H1 (cell line): ENCODE results near the gene CRABP1. TPM values are rescaled to one million over a fixed set of nuclear protein-coding genes. Genes with fewer than 3 reads are reported as not detected.

Source experiments
- CTCF ChIA-PET: fragments of 300-600 bp; sonication (Branson Sonifier 250); formaldehyde crosslinking; loops from one replicate; lab custom pipeline; 2021; ENCODE audit not compliant: partially characterized antibody; lab: Charles Lee
- POLR2A ChIA-PET: fragments of 300-600 bp; sonication (Branson Sonifier 250); formaldehyde crosslinking; loops from one replicate; lab custom pipeline; 2021; ENCODE audit warnings: inconsistent platforms; ENCODE audit not compliant: partially characterized antibody; lab: Charles Lee
- DNase-seq, 2 experiments: peaks; one replicate each; pipeline versions ENCODE4 v3.0.0 to v3.0.0-alpha.2; 2010 to 2022; ENCODE audit warnings: low spot score in 2 of 2, low read depth in 1 of 2, mixed read lengths in 1 of 2
- FAIRE-seq: peaks from 2 replicates; lab custom pipeline; 2011; peaks lifted over from hg19 to GRCh38; lab: Jason Lieb, UNC
- H2AFZ ChIP-seq: 2 replicates; pipeline ENCODE4 v1.8.1; 2012; ENCODE audit warnings: low read length, inconsistent platforms
- H2AK5ac ChIP-seq: 2 replicates; pipeline ENCODE4 v1.6.1; 2013; ENCODE audit warnings: low read depth, low read length
- H2BK120ac ChIP-seq: replicated peaks from 2 replicates; pipeline ENCODE3; 2013; ENCODE audit warnings: low read depth, low read length, inconsistent platforms
- H2BK12ac ChIP-seq: 2 replicates; pipeline ENCODE4 v1.6.1; 2013; ENCODE audit warnings: low read depth, low read length
- H2BK15ac ChIP-seq: 2 replicates; pipeline ENCODE4 v1.6.1; 2013; ENCODE audit warnings: low read length
- H2BK20ac ChIP-seq: 2 replicates; pipeline ENCODE4 v1.6.1; 2013; ENCODE audit warnings: low read length
- H2BK5ac ChIP-seq: 2 replicates; pipeline ENCODE4 v1.6.1; 2013; ENCODE audit warnings: low read depth, low read length
- H3K14ac ChIP-seq: 2 replicates; pipeline ENCODE4 v1.6.1; 2013; ENCODE audit warnings: inconsistent platforms; ENCODE audit not compliant: insufficient read length
- H3K18ac ChIP-seq: 2 replicates; pipeline ENCODE4 v1.6.1; 2013; ENCODE audit warnings: low read length; ENCODE audit errors: extremely low read depth
- H3K23ac ChIP-seq: 2 replicates; pipeline ENCODE4 v1.6.1; 2013; ENCODE audit warnings: inconsistent platforms; ENCODE audit not compliant: insufficient read length
- H3K23me2 ChIP-seq: 2 replicates; pipeline ENCODE4 v1.6.1; 2013; ENCODE audit warnings: low read depth, low read length
- H3K27ac ChIP-seq: 2 replicates; pipeline ENCODE4 v1.6.1; 2011; ENCODE audit warnings: low read depth, low read length, inconsistent platforms
- H3K27me3 ChIP-seq, 4 experiments: replicated peaks in 1 of 4; 1 replicate in 1 of 4; 2 replicates in 3 of 4; pipeline versions ENCODE4 v1.6.1 to v1.8.1; 2011 to 2013; ENCODE audit warnings: low read length in 3 of 4, mild to moderate bottlenecking in 3 of 4, inconsistent platforms in 2 of 4, mixed read lengths in 2 of 4, moderate library complexity in 1 of 4; ENCODE audit not compliant: control insufficient read depth in 3 of 4, insufficient read depth in 3 of 4; ENCODE audit errors: extremely low read depth in 1 of 4
- H3K36me3 ChIP-seq, 4 experiments: 2 replicates each; pipeline versions ENCODE4 v1.6.1 to v1.8.1; 2011 to 2013; ENCODE audit warnings: mild to moderate bottlenecking in 4 of 4, low read length in 3 of 4, moderate library complexity in 2 of 4, control low read depth in 1 of 4, inconsistent platforms in 1 of 4; ENCODE audit not compliant: insufficient read depth in 4 of 4, control insufficient read depth in 2 of 4
- H3K4ac ChIP-seq: replicated peaks from 2 replicates; pipeline ENCODE3; 2013; ENCODE audit warnings: low read length, low read depth, mixed read lengths, inconsistent platforms; ENCODE audit not compliant: insufficient read length
- H3K4me1 ChIP-seq, 4 experiments: replicated peaks in 1 of 4; 1 replicate in 1 of 4; 2 replicates in 3 of 4; pipeline versions ENCODE4 v1.6.1 to v1.8.1; 2011 to 2013; ENCODE audit warnings: low read length in 3 of 4, inconsistent platforms in 2 of 4, mixed read lengths in 1 of 4; ENCODE audit not compliant: insufficient read depth in 4 of 4, control insufficient read depth in 3 of 4
- H3K4me2 ChIP-seq, 2 experiments: 2 replicates each; pipeline versions ENCODE4 v1.6.1 to v1.8.1; 2011 to 2013; ENCODE audit warnings: low read depth in 2 of 2, low read length in 2 of 2, control low read depth in 1 of 2, inconsistent platforms in 1 of 2, mild to moderate bottlenecking in 1 of 2; ENCODE audit not compliant: insufficient read depth in 1 of 2
- H3K4me3 ChIP-seq, 4 experiments: fragments of 200-600, 300-600 bp in 1 of 4; sonication (generic), shearing (Covaris generic), sonication (Bioruptor Twin) in 1 of 4; 2 replicates each; pipeline versions ENCODE4 v1.5.1 to v1.8.1; 2011 to 2016; ENCODE audit warnings: low read length in 4 of 4, low read depth in 3 of 4, control low read depth in 2 of 4, inconsistent platforms in 2 of 4, mild to moderate bottlenecking in 2 of 4, mixed read lengths in 1 of 4, moderate library complexity in 1 of 4; ENCODE audit not compliant: insufficient read depth in 2 of 4; ENCODE audit errors: extremely low read depth in 1 of 4
- H3K56ac ChIP-seq: replicated peaks from 2 replicates; pipeline ENCODE3; 2013; ENCODE audit warnings: low read depth, mild to moderate bottlenecking, mixed read lengths, low read length, inconsistent platforms; ENCODE audit not compliant: insufficient read length
- H3K79me1 ChIP-seq: 2 replicates; pipeline ENCODE4 v1.6.1; 2013; ENCODE audit warnings: low read depth, low read length, control low read depth
- H3K79me2 ChIP-seq, 2 experiments: 2 replicates each; pipeline versions ENCODE4 v1.6.1 to v1.8.1; 2012 to 2013; ENCODE audit warnings: low read length in 2 of 2, mild to moderate bottlenecking in 2 of 2, inconsistent platforms in 1 of 2; ENCODE audit not compliant: insufficient read depth in 2 of 2, control insufficient read depth in 1 of 2
- H3K9ac ChIP-seq, 4 experiments: replicated peaks in 1 of 4; 1 replicate in 1 of 4; 2 replicates in 3 of 4; pipeline versions ENCODE4 v1.6.1 to v1.8.1; 2011 to 2013; ENCODE audit warnings: low read depth in 3 of 4, low read length in 3 of 4, control low read depth in 2 of 4, mild to moderate bottlenecking in 2 of 4, moderate library complexity in 2 of 4, inconsistent platforms in 1 of 4; ENCODE audit errors: extremely low read depth in 1 of 4
- H3K9me3 ChIP-seq, 2 experiments: 2 replicates each; pipeline versions ENCODE4 v1.6.1 to v1.8.1; 2012 to 2013; ENCODE audit warnings: mild to moderate bottlenecking in 2 of 2, moderate library complexity in 2 of 2, control low read depth in 1 of 2, inconsistent platforms in 1 of 2, low read depth in 1 of 2, low read length in 1 of 2, mixed read lengths in 1 of 2; ENCODE audit not compliant: insufficient read depth in 2 of 2
- H4K20me1 ChIP-seq, 2 experiments: replicated peaks in 1 of 2; 2 replicates each; pipeline versions ENCODE3 to v1.8.1; 2011 to 2013; ENCODE audit warnings: inconsistent platforms in 2 of 2, low read length in 2 of 2, mild to moderate bottlenecking in 1 of 2; ENCODE audit not compliant: insufficient read depth in 2 of 2, control insufficient read depth in 1 of 2
- H4K5ac ChIP-seq: 2 replicates; pipeline ENCODE4 v1.6.1; 2013; ENCODE audit warnings: low read length, low read depth, mixed read lengths, inconsistent platforms; ENCODE audit not compliant: insufficient read length
- H4K8ac ChIP-seq: 2 replicates; pipeline ENCODE4 v1.8.0; 2013; ENCODE audit warnings: mild to moderate bottlenecking, moderate library complexity, low read length, inconsistent platforms; ENCODE audit not compliant: insufficient read depth; ENCODE audit errors: extremely low read depth
- H4K91ac ChIP-seq: replicated peaks from 2 replicates; pipeline ENCODE3; 2013; ENCODE audit warnings: low read length, mixed read lengths, inconsistent platforms; ENCODE audit not compliant: insufficient read length
- KDM1A ChIP-seq: fragments of 200-600, 300-600 bp; sonication (generic); IDR thresholded peaks from 2 replicates; pipeline ENCODE4 v1.7.1; 2016; ENCODE audit warnings: mild to moderate bottlenecking, low read length, borderline replicate concordance
- WGBS, 2 experiments: shearing (Covaris generic) in 1 of 2; methylation state at CpG; one replicate each; pipeline versions ENCODE4 v1.1.6 to v1.1.7; 2013 to 2015; ENCODE audit warnings: low lambda C conversion rate in 2 of 2, mixed read lengths in 2 of 2, inconsistent platforms in 1 of 2, low coverage in 1 of 2, missing lambda C conversion rate in 1 of 2; ENCODE audit not compliant: insufficient replicate concordance in 2 of 2, insufficient coverage in 1 of 2, insufficient read length in 1 of 2; ENCODE audit errors: extremely low coverage in 1 of 2, missing lambda C conversion rate in 1 of 2; 5-methylcytosine and 5-hydroxymethylcytosine counted together
- polyA plus RNA-seq, 7 experiments: library from polyadenylated mRNA; depleted of rRNA in 3 of 7; stranded (reverse) in 5 of 7; unstranded in 2 of 7; fragments of >200 nt in 5 of 7; fragments of 200-250 nt in 2 of 7; gene quantifications; 1 replicate in 5 of 7; 2 replicates in 1 of 7; 4 replicates in 1 of 7; pipeline versions ENCODE4 v1.2.1 to v1.2.3, GENCODE V29; 2011 to 2013; ENCODE audit warnings: missing spikeins in 2 of 7, mixed read lengths in 2 of 7
- total RNA-seq: library from RNA; stranded (reverse); fragmentation: NEBNext Ultra II Directional; extraction: Animal tissue kit (Norgen Biotek cat#: 25700); gene quantifications from 2 replicates; pipeline ENCODE4 v1.2.1, GENCODE V29; 2021

CRABP1 gene
- total and polyA plus RNA-seq, 2 of the 8 experiments (the other 6 are each of a cell fraction or from before 2014, with no cell fraction given), result 385 to 655 TPM

DNA sequence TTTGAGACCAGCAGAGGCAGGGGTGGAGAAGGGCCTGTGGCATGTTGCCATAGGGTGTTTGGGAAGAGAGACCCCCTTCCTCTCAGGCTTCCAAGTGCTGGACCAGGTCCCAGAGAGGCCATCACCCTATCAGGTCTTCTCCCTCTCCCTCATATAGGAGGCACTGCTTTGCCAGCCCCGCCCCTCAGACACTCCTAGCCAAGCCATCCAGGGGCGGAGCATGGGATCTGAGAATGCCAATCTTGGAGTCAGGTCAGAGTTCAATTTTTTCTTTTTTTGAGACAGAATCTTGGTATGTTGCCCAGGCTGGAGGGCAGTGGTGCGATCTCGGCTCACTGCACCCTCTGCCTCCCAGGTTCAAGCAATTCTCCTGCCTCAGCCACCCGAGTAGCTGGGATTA, 32.7 kb downstream of the CRABP1 start:
- Histone ChIP-seq H3K79me2 (no peaks in the 10 kb centered on the region), H3K4ac (no peak overlapping the region), H3K14ac (no peak overlapping the region), H3K79me1 (no peaks in the 10 kb centered on the region), H4K5ac (no peak overlapping the region), H3K27ac (no peak overlapping the region), H3K9ac (no peak overlapping the region), H4K8ac (no peak overlapping the region), H3K9me3 (no peaks in the 10 kb centered on the region), H3K56ac (no peak overlapping the region), H3K36me3 (no peaks in the 10 kb centered on the region), H3K4me3 (no peak overlapping the region), H2BK15ac (no peak overlapping the region), H3K18ac (no peak overlapping the region), H4K91ac (no peak overlapping the region), H3K4me2 (no peak overlapping the region), H2BK5ac (no peak overlapping the region), H2AFZ (no peak overlapping the region), H3K23me2 (no peaks in the 10 kb centered on the region), H3K4me1 (peaks cover 0 to 8% (median 5%) of the 10 kb centered on the region in 4 experiments; a peak in 6 of 7 replicates), H2BK120ac (no peak overlapping the region), H3K23ac (no peak overlapping the region), H4K20me1 (no peaks in the 10 kb centered on the region), H2AK5ac (no peak overlapping the region), H2BK12ac (no peak overlapping the region), H2BK20ac (0 out of 2 replicates have a peak overlapping the region, but pooled peaks have one; percentile 32), H3K27me3 (no peaks in the 10 kb centered on the region)
- 87% methylated on average over 5 of the region's 5 CpGs; no CpG with 5 or more reads in 1 of the 2 experiments for WGBS, 2 experiments
- POLR2A ChIA-PET, result interaction anchor here (1.1 kb wide), 1 partner anchor 11 kb away, joined by 4 read pairs; no protein-coding TSS in a partner anchor
- CTCF ChIA-PET, result interaction anchor here (0.9 to 1.3 kb wide), 3 partner anchors 24 to 367 kb away, joined by 3 to 4 read pairs (median 3); no protein-coding TSS in a partner anchor
- no peak for DNase-seq
- no peak for FAIRE-seq
- no peak for TF ChIP-seq KDM1A
